Measurements from ENCODE around the gene TRAPPC5.

- TF ChIP-seq CTBP1 (IDR thresholded peaks at IDR 0.05; ENCODE audit: borderline replicate concordance): no peak
- TF ChIP-seq TARDBP (IDR thresholded peaks at IDR 0.05): no peak
- no peak for TF ChIP-seq SP1 (IDR thresholded peaks at IDR 0.05)
- no peak for TF ChIP-seq L3MBTL2 (conservative IDR thresholded peaks at IDR 0.05)
- TF ChIP-seq BHLHE40 (IDR thresholded peaks at IDR 0.05; ENCODE audit: borderline replicate concordance): no peak
- no peak for TF ChIP-seq HDGF (IDR thresholded peaks at IDR 0.05; ENCODE audit: borderline replicate concordance)
- TF ChIP-seq NFRKB (IDR thresholded peaks at IDR 0.05): no peak
- TF ChIP-seq LEF1 (IDR thresholded peaks at IDR 0.05; ENCODE audit: borderline replicate concordance): no peak
- TF ChIP-seq SUZ12 (IDR thresholded peaks at IDR 0.05): no peak
- TF ChIP-seq FOXA1 (IDR thresholded peaks at IDR 0.05): no peak
- no peak for TF ChIP-seq FOXM1 (IDR thresholded peaks at IDR 0.05; ENCODE audit: borderline replicate concordance)
Observed at GRCh38 chr19:7731615-7732014, 51.0 kb downstream of the TRAPPC5 start.

All from HEK293T (cell line).